HCT116 (cell line): ENCODE results near the gene GFI1B. TPM values are rescaled to one million over a fixed set of nuclear protein-coding genes. Genes with fewer than 3 reads are reported as not detected.

Experiments used
- ATAC-seq: fragments of 200-7000 bp; cut with Tn5 transposase; 2 replicates; pipeline ENCODE4 v1.9.1; 2020; ENCODE audit warnings: mild to moderate bottlenecking, moderate library complexity
- BruUV-seq: library from RNA; stranded (reverse); fragments of 400-500 nt; replicated peaks from 2 replicates; lab custom pipeline; 2021; lab: Mats Ljungman, UMichigan
- CTCF ChIA-PET: fragments of 300-600 bp; sonication (Branson Sonifier 250); formaldehyde crosslinking; loops from one replicate; lab custom pipeline; 2021; ENCODE audit warnings: antibody characterized with exemption; lab: Charles Lee
- POLR2A ChIA-PET: fragments of 300-600, 350-600 bp; sonication (Branson Sonifier 250); formaldehyde crosslinking; loops from one replicate; lab custom pipeline; 2021; ENCODE audit warnings: antibody characterized with exemption; lab: Charles Lee
- RAD21 ChIA-PET, 2 experiments: fragments of 300-600 bp; sonication (Branson Sonifier 250); formaldehyde crosslinking; loops; one replicate each; lab custom pipeline; 2023; ENCODE audit warnings: low total read pairs in 2 of 2; ENCODE audit not compliant: uncharacterized antibody in 2 of 2, unreplicated experiment in 2 of 2, low non-redundant PET in 1 of 2; lab: Charles Lee
- DNase-seq: peaks from one replicate; pipeline ENCODE4 v3.0.0-alpha.2; 2010; ENCODE audit warnings: low read depth, low spot score
- H2AFZ ChIP-seq: fragments of 200-600 bp; shearing (Covaris generic), sonication (generic); 2 replicates; pipeline ENCODE4 v1.6.1; 2017; ENCODE audit warnings: low read depth, mixed run types, mixed read lengths, antibody characterized with exemption, low read length; ENCODE audit not compliant: poor library complexity, severe bottlenecking
- H3K27ac ChIP-seq: 2 replicates; pipeline ENCODE4 v1.5.1; 2012; ENCODE audit warnings: low read depth, low read length
- H3K27me3 ChIP-seq: fragments of 200-600 bp; sonication (generic); 2 replicates; pipeline ENCODE4 v1.6.1; 2016; ENCODE audit warnings: mixed run types, low read length, mixed read lengths; ENCODE audit not compliant: insufficient read depth
- H3K36me3 ChIP-seq, 2 experiments: fragments of 200-500 bp in 1 of 2; fragments of 200-600 bp in 1 of 2; sonication (Bioruptor generic) in 1 of 2; sonication (generic) in 1 of 2; 2 replicates each; pipeline versions ENCODE4 v1.5.1 to v1.6.1; 2014 to 2016; ENCODE audit warnings: low read length in 2 of 2, inconsistent platforms in 1 of 2, mixed read lengths in 1 of 2, mixed run types in 1 of 2; ENCODE audit not compliant: insufficient read depth in 2 of 2, control insufficient read depth in 1 of 2
- H3K4me1 ChIP-seq, 2 experiments: fragments of 200-600 bp in 1 of 2; sonication (generic) in 1 of 2; 2 replicates each; pipeline versions ENCODE4 v1.5.1 to v1.6.1; 2012 to 2017; ENCODE audit warnings: low read length in 2 of 2, inconsistent platforms in 1 of 2, mild to moderate bottlenecking in 1 of 2, mixed read lengths in 1 of 2, mixed run types in 1 of 2, moderate library complexity in 1 of 2; ENCODE audit not compliant: insufficient read depth in 2 of 2, control insufficient read depth in 1 of 2
- H3K4me2 ChIP-seq: fragments of 200-600 bp; sonication (generic); 2 replicates; pipeline ENCODE4 v1.6.1; 2017; ENCODE audit warnings: mixed run types, low read length, mixed read lengths
- H3K4me3 ChIP-seq, 2 experiments: fragments of 200-600 bp in 1 of 2; sonication (generic) in 1 of 2; replicated peaks in 1 of 2; 2 replicates each; pipeline ENCODE4 v1.5.1; 2011 to 2016; ENCODE audit warnings: low read length in 2 of 2, control low read depth in 1 of 2, low read depth in 1 of 2, mild to moderate bottlenecking in 1 of 2, mixed read lengths in 1 of 2, mixed run types in 1 of 2
- H3K79me2 ChIP-seq: fragments of 200-600 bp; sonication (generic); 2 replicates; pipeline ENCODE4 v1.6.1; 2017; ENCODE audit warnings: mild to moderate bottlenecking, mixed run types, low read length, moderate library complexity, mixed read lengths; ENCODE audit not compliant: insufficient read depth
- H3K9ac ChIP-seq: fragments of 200-600 bp; sonication (generic); 2 replicates; pipeline ENCODE4 v1.6.1; 2016; ENCODE audit warnings: low read length, mixed read lengths
- H3K9me2 ChIP-seq: fragments of 200-600 bp; sonication (generic), shearing (Covaris generic); 2 replicates; pipeline ENCODE4 v1.6.1; 2017; ENCODE audit warnings: mixed run types, mild to moderate bottlenecking, moderate library complexity; ENCODE audit not compliant: insufficient read depth
- H3K9me3 ChIP-seq, 2 experiments: fragments of 200-500 bp in 1 of 2; fragments of 200-600 bp in 1 of 2; sonication (Bioruptor generic) in 1 of 2; sonication (generic) in 1 of 2; 2 replicates each; pipeline ENCODE4 v1.6.1; 2014 to 2017; ENCODE audit warnings: low read length in 2 of 2, mixed read lengths in 2 of 2, inconsistent platforms in 1 of 2, low read depth in 1 of 2, mild to moderate bottlenecking in 1 of 2, mixed run types in 1 of 2, moderate library complexity in 1 of 2; ENCODE audit not compliant: control insufficient read depth in 1 of 2, insufficient read depth in 1 of 2
- H4K20me1 ChIP-seq: fragments of 200-600 bp; sonication (generic), shearing (Covaris generic); 2 replicates; pipeline ENCODE4 v1.6.1; 2017; ENCODE audit warnings: mixed run types, mild to moderate bottlenecking, moderate library complexity; ENCODE audit not compliant: insufficient read depth
- CBX3 ChIP-seq: IDR thresholded peaks from 2 replicates; pipeline ENCODE4 v1.6.1; 2012; ENCODE audit warnings: low read depth
- CEBPB ChIP-seq: IDR thresholded peaks from 2 replicates; pipeline ENCODE4 v1.6.1; 2012; ENCODE audit warnings: low read depth
- EGR1 ChIP-seq: IDR thresholded peaks from 2 replicates; pipeline ENCODE4 v1.6.1; 2012; ENCODE audit warnings: low read depth
- EZH2 ChIP-seq: fragments of 200-600 bp; sonication (generic); IDR thresholded peaks from 2 replicates; pipeline ENCODE4 v1.6.1; 2017; ENCODE audit warnings: antibody characterized with exemption, mixed run types
- FOSL1 ChIP-seq: IDR thresholded peaks from 2 replicates; pipeline ENCODE4 v1.6.1; 2012; ENCODE audit warnings: low read depth
- JUND ChIP-seq: IDR thresholded peaks from 2 replicates; pipeline ENCODE4 v1.6.1; 2012
- POLR2A ChIP-seq: IDR thresholded peaks from 2 replicates; pipeline ENCODE4 v1.7.0; 2011; ENCODE audit warnings: borderline replicate concordance; ENCODE audit not compliant: insufficient read depth, insufficient read length; ENCODE audit errors: extremely low read depth
- REST ChIP-seq: IDR thresholded peaks from 2 replicates; pipeline ENCODE4 v1.6.1; 2012; ENCODE audit warnings: low read depth
- SIN3A ChIP-seq: IDR thresholded peaks from 2 replicates; pipeline ENCODE4 v1.6.1; 2012; ENCODE audit warnings: low read depth
- SP1 ChIP-seq: IDR thresholded peaks from 2 replicates; pipeline ENCODE4 v1.6.1; 2012; ENCODE audit warnings: low read depth
- SRF ChIP-seq: IDR thresholded peaks from 2 replicates; pipeline ENCODE4 v1.6.1; 2012; ENCODE audit warnings: low read depth
- TCF7L2 ChIP-seq: IDR thresholded peaks from 2 replicates; pipeline ENCODE4 v1.7.0; 2011; ENCODE audit warnings: borderline replicate concordance, inconsistent platforms; ENCODE audit not compliant: insufficient read depth, insufficient read length; ENCODE audit errors: extremely low read depth
- ZBTB33 ChIP-seq: IDR thresholded peaks from 2 replicates; pipeline ENCODE4 v1.6.1; 2011; ENCODE audit warnings: mild to moderate bottlenecking, low read length, moderate library complexity; ENCODE audit not compliant: insufficient replicate concordance; ENCODE audit errors: extremely low read depth
- ZNF274 ChIP-seq: fragments of 200-500 bp; sonication (Bioruptor generic); IDR thresholded peaks from 2 replicates; pipeline ENCODE4 v1.6.1; 2014; ENCODE audit warnings: mild to moderate bottlenecking, low read depth, low read length, inconsistent platforms
- intact Hi-C: fragments of 100-400 bp; cut with micrococcal nuclease; formaldehyde crosslinking; loops from 2 replicates; pipeline ENCODE4 v1.10.0; 2022
- total RNA-seq: library from RNA; stranded (reverse); gene quantifications from one replicate; pipeline ENCODE4 v1.2.1, GENCODE V29; 2021; ENCODE audit not compliant: unreplicated experiment
- TF ChIP-seq, protein P1 (sequence below), 3 experiments: fragments of 200-600 bp in 1 of 3; sonication (generic) in 1 of 3; IDR thresholded peaks in 2 of 3; conservative IDR thresholded peaks in 1 of 3; 2 replicates each; pipeline ENCODE4 v1.5.1; 2012 to 2017; ENCODE audit warnings: low read depth in 2 of 3, low read length in 2 of 3, antibody characterized with exemption in 1 of 3, borderline replicate concordance in 1 of 3, control low read depth in 1 of 3, mild to moderate bottlenecking in 1 of 3, mixed read lengths in 1 of 3, mixed run types in 1 of 3, moderate library complexity in 1 of 3; ENCODE audit not compliant: insufficient read depth in 1 of 3

GFI1B gene
- total RNA-seq, 1 experiment from 2014 or later = 0.20 TPM

DNA sequence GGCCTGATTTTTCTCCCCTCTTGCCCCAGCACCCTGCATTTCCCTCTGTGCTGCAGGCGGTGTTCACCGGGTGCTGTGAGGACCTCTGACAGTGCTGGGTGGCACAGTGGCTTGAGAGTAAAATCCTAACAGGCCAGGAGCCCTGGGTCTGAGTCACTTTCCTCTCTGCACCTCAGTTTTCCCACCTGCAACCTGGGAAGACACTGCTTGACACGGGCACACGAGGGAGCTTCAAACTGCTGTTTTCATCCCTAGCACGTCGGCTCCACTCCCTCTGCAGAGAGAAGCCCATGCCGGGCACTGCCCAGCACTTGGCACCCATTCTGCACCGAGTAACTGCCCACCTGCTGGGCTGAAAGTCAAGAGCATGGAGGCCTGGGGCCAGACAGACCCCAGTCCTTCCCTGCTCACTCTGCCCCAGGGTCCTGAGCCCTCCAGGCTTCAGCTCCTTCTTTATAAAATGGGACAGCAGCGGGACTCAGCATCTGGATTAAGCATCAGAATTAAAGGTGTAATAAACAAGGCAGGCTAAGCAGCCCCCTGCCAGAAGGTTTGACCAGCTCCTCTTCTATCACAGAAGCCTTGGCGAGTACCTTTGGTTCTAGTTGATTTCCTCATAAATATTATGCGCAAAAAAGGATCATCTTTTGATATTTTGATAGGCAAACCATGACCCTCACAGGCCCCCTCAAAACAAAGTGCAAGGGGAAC lies 5.2 kb downstream of the GFI1B start:
- POLR2A ChIA-PET = no interaction called here
- H2AFZ ChIP-seq = no peak overlapping the region
- no peaks in the 10 kb centered on the region for H3K79me2 ChIP-seq
- RAD21 ChIA-PET = no interaction called here
- no peak overlapping the region for H3K27ac ChIP-seq
- H3K27me3 ChIP-seq = peaks cover 9% of the 10 kb centered on the region; the same call in 1 of the 2 replicates
- ATAC-seq = no peak
- no peaks in the 10 kb centered on the region for H3K9me3 ChIP-seq
- H3K4me2 ChIP-seq = no peak overlapping the region
- H3K9ac ChIP-seq = no peak overlapping the region
- H3K9me2 ChIP-seq = no peaks in the 10 kb centered on the region
- no TSS peak for BruUV-seq
- H3K4me1 ChIP-seq = peaks cover 0 to 12% of the 10 kb centered on the region in 2 experiments; a peak in 2 of 4 replicates
- TF ChIP-seq, protein P1, sequence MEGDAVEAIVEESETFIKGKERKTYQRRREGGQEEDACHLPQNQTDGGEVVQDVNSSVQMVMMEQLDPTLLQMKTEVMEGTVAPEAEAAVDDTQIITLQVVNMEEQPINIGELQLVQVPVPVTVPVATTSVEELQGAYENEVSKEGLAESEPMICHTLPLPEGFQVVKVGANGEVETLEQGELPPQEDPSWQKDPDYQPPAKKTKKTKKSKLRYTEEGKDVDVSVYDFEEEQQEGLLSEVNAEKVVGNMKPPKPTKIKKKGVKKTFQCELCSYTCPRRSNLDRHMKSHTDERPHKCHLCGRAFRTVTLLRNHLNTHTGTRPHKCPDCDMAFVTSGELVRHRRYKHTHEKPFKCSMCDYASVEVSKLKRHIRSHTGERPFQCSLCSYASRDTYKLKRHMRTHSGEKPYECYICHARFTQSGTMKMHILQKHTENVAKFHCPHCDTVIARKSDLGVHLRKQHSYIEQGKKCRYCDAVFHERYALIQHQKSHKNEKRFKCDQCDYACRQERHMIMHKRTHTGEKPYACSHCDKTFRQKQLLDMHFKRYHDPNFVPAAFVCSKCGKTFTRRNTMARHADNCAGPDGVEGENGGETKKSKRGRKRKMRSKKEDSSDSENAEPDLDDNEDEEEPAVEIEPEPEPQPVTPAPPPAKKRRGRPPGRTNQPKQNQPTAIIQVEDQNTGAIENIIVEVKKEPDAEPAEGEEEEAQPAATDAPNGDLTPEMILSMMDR (IDR thresholded peaks at IDR 0.05 in 2 of 3, conservative IDR thresholded peaks at IDR 0.05 in 1 of 3; ENCODE audit: borderline replicate concordance in 1 of 3, insufficient read depth in 1 of 3, low read depth in 2 of 3, low read length in 2 of 3) = no peak
- TF ChIP-seq FOSL1 (no peak), ZBTB33 (no peak), SIN3A (no peak), ZNF274 (no peak), EGR1 (no peak), SP1 (no peak), REST (no peak), SRF (no peak), JUND (no peak), POLR2A (no peak), TCF7L2 (no peak), CEBPB (no peak), CBX3 (no peak), EZH2 (no peak)
- CTCF ChIA-PET = no interaction called here
- no peak overlapping the region for H3K4me3 ChIP-seq
- DNase-seq = no peak
- H4K20me1 ChIP-seq = no peaks in the 10 kb centered on the region
- intact Hi-C loops = no loop called here
- no peaks in the 10 kb centered on the region for H3K36me3 ChIP-seq
